Breast epithelium (tissue), 4 donors: ENCODE results near the gene PPARA. TPM values are rescaled to one million over a fixed set of nuclear protein-coding genes. Genes with fewer than 3 reads are reported as not detected.
A peak's percentile ranks its signal among the peaks of the same experiment; 100 is the strongest.

Experiments used
- DNase-seq, 2 donors: peaks; one replicate each; pipeline ENCODE4 v3.0.0-alpha.2; 2019; ENCODE audit warnings: low spot score in 2 of 2
- H3K27ac ChIP-seq, 2 donors: fragments of 200-600 bp; sonication (generic) in 1 of 2; one replicate each; pipeline ENCODE4 v1.5.1; 2016 to 2019; ENCODE audit warnings: mild to moderate bottlenecking in 1 of 2
- H3K27me3 ChIP-seq, 2 donors: fragments of 200-600 bp; sonication (generic) in 1 of 2; one replicate each; pipeline versions ENCODE4 v1.5.1 to v1.6.0; 2017 to 2019; ENCODE audit warnings: control low read depth in 1 of 2, mild to moderate bottlenecking in 1 of 2
- H3K36me3 ChIP-seq: fragments of 200-600 bp; one replicate; pipeline ENCODE4 v1.5.1; 2019
- H3K4me1 ChIP-seq, 2 donors: fragments of 200-600 bp; sonication (generic); one replicate each; pipeline ENCODE4 v1.5.1; 2016 to 2019; ENCODE audit warnings: control low read depth in 1 of 2
- H3K4me3 ChIP-seq, 3 donors: fragments of 200-600 bp; sonication (generic); 1 replicate in 2 of 3; 2 replicates in 1 of 3; pipeline ENCODE4 v1.5.1; 2016 to 2019; ENCODE audit warnings: mild to moderate bottlenecking in 3 of 3, moderate library complexity in 2 of 3
- H3K9me3 ChIP-seq, 2 donors: fragments of 200-600 bp; sonication (generic) in 1 of 2; one replicate each; pipeline ENCODE4 v1.5.1; 2016 to 2019; ENCODE audit warnings: control low read depth in 1 of 2
- CTCF ChIP-seq, 3 donors: fragments of 450-650 bp; IDR thresholded peaks; one replicate each; pipeline ENCODE4 v1.5.1; 2016 to 2017; ENCODE audit warnings: antibody characterized with exemption in 3 of 3, mild to moderate bottlenecking in 3 of 3, moderate library complexity in 3 of 3
- POLR2A ChIP-seq: fragments of 450-650 bp; IDR thresholded peaks from one replicate; pipeline ENCODE4 v1.6.1; 2016; ENCODE audit warnings: antibody characterized with exemption, mild to moderate bottlenecking, moderate library complexity
- POLR2AphosphoS5 ChIP-seq, 3 donors: sonication (generic); formaldehyde crosslinking; IDR thresholded peaks; one replicate each; pipeline ENCODE4 v1.6.1; 2017; ENCODE audit warnings: antibody characterized with exemption in 3 of 3
- intact Hi-C: fragments of 100-400 bp; cut with DNase I; formaldehyde crosslinking; loops from one replicate; pipeline ENCODE4 v1.15.1; 2023; ENCODE audit warnings: low total_unique reads
- total RNA-seq, 3 donors: library from RNA; depleted of rRNA; stranded (reverse); fragments of >200 nt; gene quantifications; one replicate each; pipeline ENCODE4 v1.1.0, GENCODE V29; 2016

The PPARA gene
- 10 to 100 TPM; 15.2 to 31.0 (median 22.3) TPM for total RNA-seq

DNA sequence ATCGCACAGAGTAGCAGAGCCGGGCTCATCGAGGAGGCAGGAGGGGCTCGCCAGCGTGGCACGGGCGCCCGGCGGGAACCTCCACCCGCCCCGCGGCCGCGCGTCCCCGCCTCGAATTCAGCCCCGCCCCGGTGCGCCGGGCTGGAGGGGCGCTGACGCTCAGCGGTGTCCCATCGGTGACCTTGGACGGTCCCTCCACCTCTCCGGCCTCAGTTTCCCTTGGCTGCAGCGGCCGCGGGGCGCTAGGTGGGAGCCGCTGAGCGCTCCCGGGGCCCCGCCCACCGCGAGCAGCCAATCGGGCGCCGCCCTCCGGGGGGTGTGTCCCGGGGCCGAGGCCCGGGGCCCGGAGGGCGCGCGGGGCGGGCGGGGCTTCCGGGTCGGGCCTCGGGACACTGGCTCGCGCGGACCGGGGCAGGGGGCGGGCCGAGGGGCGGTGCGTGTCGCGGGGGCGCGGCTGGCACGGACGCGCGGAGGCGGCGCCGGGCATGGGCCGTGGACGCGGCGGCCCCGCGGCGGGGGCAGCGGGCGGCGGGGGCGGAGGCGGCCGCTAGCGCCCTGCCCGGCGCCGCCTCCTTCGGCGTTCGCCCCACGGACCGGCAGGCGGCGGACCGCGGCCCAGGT is at the start of gene PPARA:
PPARA (plus strand) TSS at position 493 of the 621 bp plus-strand sequence. CDS start 47,858 bp downstream, outside the sequence.
- TF ChIP-seq POLR2A (no peak), POLR2AphosphoS5 (IDR thresholded peaks at IDR 0.05) (peak; percentile 36 to 62 (median 51))
- no peaks in the 10 kb centered on the region for H3K4me1 ChIP-seq
- intact Hi-C loops, result no loop called here

GRCh38 chr22:46102159-46102558 is 48.2 kb upstream of the PPARA start:
- no peak overlapping the region for H3K4me3 ChIP-seq
- no peaks in the 10 kb centered on the region for H3K27me3 ChIP-seq
- TF ChIP-seq CTCF (IDR thresholded peaks at IDR 0.05) (no peak), POLR2AphosphoS5 (IDR thresholded peaks at IDR 0.05) (no peak), POLR2A (no peak)
- H3K9me3 ChIP-seq, result no peaks in the 10 kb centered on the region
- no peak for DNase-seq
- H3K4me1 ChIP-seq, result peaks cover 54 to 65% of the 10 kb centered on the region in 2 donors
- intact Hi-C loops, result no loop called here
- H3K27ac ChIP-seq, result peak overlapping the region; percentile 99 to 100
- H3K36me3 ChIP-seq, result no peaks in the 10 kb centered on the region

More for the DNA sequence above, at the start of gene PPARA:
- Histone ChIP-seq H3K9me3 (no peaks in the 10 kb centered on the region), H3K27ac (peak within 1 kb of the TSS; percentile 91 to 93), H3K36me3 (no peaks in the 10 kb centered on the region), H3K27me3 (no peaks in the 10 kb centered on the region), H3K4me3 (peak within 1 kb of the TSS; percentile 81 to 95 (median 86))
- peak; percentile 78 to 79 for DNase-seq

DNA sequence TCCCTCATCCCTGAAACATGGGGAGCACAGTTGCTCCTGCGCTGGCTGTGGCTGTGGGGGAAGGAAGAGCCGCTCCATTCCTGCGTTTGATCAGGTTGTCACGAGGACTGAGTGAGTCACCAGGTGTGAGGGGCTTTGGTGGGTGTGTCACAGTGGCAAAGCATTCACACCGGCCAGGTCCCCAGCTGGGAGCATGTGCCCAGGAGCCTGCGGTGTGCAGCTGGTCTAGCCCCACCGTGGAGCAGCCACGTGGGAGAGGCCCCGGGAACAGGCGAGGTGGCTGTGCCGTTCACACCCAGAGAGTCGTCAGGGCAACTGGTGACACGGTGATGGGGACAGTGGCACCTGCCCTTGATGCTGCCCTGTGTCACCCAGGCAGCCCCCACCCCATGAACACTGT is 47.6 kb upstream of the PPARA start:
- no peaks in the 10 kb centered on the region for H3K36me3 ChIP-seq
- intact Hi-C loops, result no loop called here
- peaks cover 60 to 67% of the 10 kb centered on the region in 2 donors for H3K4me1 ChIP-seq
- H3K27me3 ChIP-seq, result no peaks in the 10 kb centered on the region
- TF ChIP-seq POLR2A (no peak), CTCF (IDR thresholded peaks at IDR 0.05) (no peak), POLR2AphosphoS5 (IDR thresholded peaks at IDR 0.05) (no peak)
- peak overlapping the region; percentile 99 to 100 for H3K27ac ChIP-seq
- DNase-seq, result no peak
- H3K9me3 ChIP-seq, result no peaks in the 10 kb centered on the region
- no peak overlapping the region for H3K4me3 ChIP-seq

DNA sequence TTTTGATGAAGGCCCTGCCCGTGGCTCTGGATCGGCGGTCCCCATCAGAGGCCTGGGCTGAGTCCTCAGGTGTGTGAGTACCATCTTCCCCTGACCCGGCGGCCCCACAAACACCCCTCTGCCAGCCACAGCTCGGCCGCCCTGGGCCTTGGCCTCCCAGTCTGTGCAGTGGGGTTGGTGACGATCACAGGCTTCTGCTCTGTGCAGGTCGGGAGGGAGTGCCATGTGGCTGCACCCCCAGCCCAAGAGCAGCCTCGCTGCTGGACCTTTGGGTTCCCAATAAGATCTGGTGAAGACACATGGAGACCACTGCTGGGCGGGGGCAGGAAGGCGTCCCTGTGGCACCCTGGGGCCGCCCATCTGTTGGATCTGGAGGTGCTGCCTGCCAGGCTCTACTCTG is 47.1 kb upstream of the PPARA start:
- Histone ChIP-seq H3K9me3 (no peaks in the 10 kb centered on the region), H3K4me1 (peaks cover 62 to 66% of the 10 kb centered on the region in 2 donors), H3K27ac (peak overlapping the region; percentile 99 to 100), H3K36me3 (no peaks in the 10 kb centered on the region), H3K27me3 (no peaks in the 10 kb centered on the region), H3K4me3 (peak overlapping the region in 1 of 3 donors; percentile 41)
- no peak for TF ChIP-seq CTCF (IDR thresholded peaks at IDR 0.05)
- TF ChIP-seq POLR2AphosphoS5 (IDR thresholded peaks at IDR 0.05), result no peak
- no peak for TF ChIP-seq POLR2A
- no peak for DNase-seq
- intact Hi-C loops, result no loop called here

GRCh38 chr22:46103664-46104063 is 46.7 kb upstream of the PPARA start:
- no peaks in the 10 kb centered on the region for H3K36me3 ChIP-seq
- no peaks in the 10 kb centered on the region for H3K9me3 ChIP-seq
- peak overlapping the region in 1 of 3 donors; percentile 41 for H3K4me3 ChIP-seq
- DNase-seq, result no peak
- H3K27me3 ChIP-seq, result no peaks in the 10 kb centered on the region
- TF ChIP-seq POLR2AphosphoS5 (IDR thresholded peaks at IDR 0.05) (no peak), CTCF (IDR thresholded peaks at IDR 0.05) (no peak), POLR2A (no peak)
- H3K4me1 ChIP-seq, result peaks cover 64 to 66% of the 10 kb centered on the region in 2 donors
- intact Hi-C loops, result no loop called here
- H3K27ac ChIP-seq, result peak overlapping the region; percentile 99 to 100
